Mucosa of stomach (tissue), 1 donor: Measurements from ENCODE around the gene TRIM8.

Source experiments
- H3K27me3 ChIP-seq: one replicate; pipeline ENCODE4 v1.7.0; 2013; ENCODE audit warnings: mild to moderate bottlenecking, low read length; ENCODE audit not compliant: control insufficient read depth, insufficient read depth
- H3K36me3 ChIP-seq: one replicate; pipeline ENCODE4 v1.7.0; 2013; ENCODE audit warnings: low read length; ENCODE audit not compliant: control insufficient read depth, insufficient read depth
- H3K4me1 ChIP-seq: one replicate; pipeline ENCODE4 v1.7.0; 2013; ENCODE audit warnings: mild to moderate bottlenecking, low read length; ENCODE audit not compliant: control insufficient read depth, insufficient read depth
- H3K4me3 ChIP-seq: one replicate; pipeline ENCODE4 v1.7.0; 2013; ENCODE audit warnings: low read length
- H3K9ac ChIP-seq: one replicate; pipeline ENCODE4 v1.7.0; 2013; ENCODE audit warnings: mild to moderate bottlenecking, low read length, moderate library complexity
- H3K9me3 ChIP-seq: one replicate; pipeline ENCODE4 v1.7.0; 2013; ENCODE audit warnings: mild to moderate bottlenecking, low read length, moderate library complexity; ENCODE audit not compliant: control insufficient read depth
- donor health status: Pancreatic carcinoma.

TRIM8 gene

GRCh38 chr10:102604439-102604841 lies 39.8 kb upstream of the TRIM8 start:
- Histone ChIP-seq H3K4me3 (no peak overlapping the region), H3K4me1 (peaks cover 19% of the 10 kb centered on the region), H3K27me3 (no peaks in the 10 kb centered on the region), H3K9ac (no peak overlapping the region), H3K36me3 (no peaks in the 10 kb centered on the region), H3K9me3 (no peaks in the 10 kb centered on the region)

DNA sequence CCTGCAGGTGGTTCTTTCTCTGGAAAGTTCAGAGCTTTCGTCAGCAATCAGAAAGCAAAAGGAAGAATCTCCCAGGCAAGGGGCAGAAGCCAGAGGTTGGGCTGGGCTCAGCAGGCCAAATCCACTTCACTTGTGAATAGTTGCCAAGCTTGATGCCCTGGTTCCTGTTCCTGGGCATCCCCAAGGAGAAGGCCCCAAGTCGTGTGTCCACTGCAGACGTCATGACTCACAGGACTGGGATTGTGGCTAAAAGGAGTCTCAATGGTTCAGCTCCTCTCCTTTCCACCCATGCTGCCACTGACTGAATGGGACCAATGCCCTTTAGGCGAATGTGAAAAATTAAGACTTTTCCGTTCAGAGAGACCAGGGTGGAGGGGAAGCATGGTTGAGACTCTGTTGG lies 38.6 kb upstream of the TRIM8 start:
- Histone ChIP-seq H3K36me3 (no peaks in the 10 kb centered on the region), H3K9ac (no peak overlapping the region), H3K4me3 (no peak overlapping the region), H3K27me3 (no peaks in the 10 kb centered on the region), H3K4me1 (peaks cover 6% of the 10 kb centered on the region), H3K9me3 (no peaks in the 10 kb centered on the region)

DNA sequence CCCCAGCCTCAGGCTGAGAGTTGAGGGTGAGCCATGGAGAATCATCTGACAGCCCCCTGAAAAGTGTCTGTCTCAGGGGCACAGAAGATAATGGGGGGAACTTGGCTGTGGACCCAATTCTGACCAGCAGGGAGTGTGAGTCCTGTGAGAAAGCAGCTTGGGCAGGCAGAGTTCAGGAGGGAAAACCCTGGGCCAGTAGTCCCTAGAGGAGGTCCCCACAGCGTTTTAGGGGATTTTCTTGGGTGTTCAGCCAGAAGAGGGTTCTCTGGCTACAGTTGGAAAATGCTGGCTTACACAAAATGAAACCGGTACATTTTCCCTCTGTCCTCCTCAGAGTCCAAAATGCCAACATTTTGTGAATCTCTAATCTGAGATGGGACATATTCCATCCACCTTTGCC lies 35.8 kb upstream of the TRIM8 start:
- peaks cover 17% of the 10 kb centered on the region for H3K4me1 ChIP-seq
- no peaks in the 10 kb centered on the region for H3K9me3 ChIP-seq
- H3K9ac ChIP-seq: no peak overlapping the region
- no peak overlapping the region for H3K4me3 ChIP-seq
- no peaks in the 10 kb centered on the region for H3K36me3 ChIP-seq
- H3K27me3 ChIP-seq: no peaks in the 10 kb centered on the region

DNA sequence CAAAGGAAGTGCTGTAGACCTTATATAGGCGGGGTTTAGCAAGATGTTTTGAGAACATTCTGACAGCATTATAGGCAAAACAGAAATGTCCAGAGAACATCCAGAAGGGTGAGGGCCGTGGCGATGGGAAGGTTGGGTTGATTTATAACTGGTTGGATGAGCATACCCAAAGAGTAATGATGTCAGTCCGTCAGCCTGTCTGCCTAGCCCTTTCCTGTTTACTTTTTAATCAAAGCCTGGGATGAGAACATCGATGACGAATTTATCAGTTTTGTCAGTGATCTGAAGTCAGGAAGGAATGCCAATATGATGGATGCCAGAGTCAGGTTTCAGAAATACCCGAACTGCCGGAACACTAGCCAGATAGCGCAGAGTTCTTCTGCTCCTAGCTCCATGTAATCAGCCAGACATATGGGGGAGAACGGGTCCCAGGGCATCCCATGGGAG lies 33.8 kb upstream of the TRIM8 start:
- no peaks in the 10 kb centered on the region for H3K9me3 ChIP-seq
- no peaks in the 10 kb centered on the region for H3K27me3 ChIP-seq
- H3K9ac ChIP-seq: no peak overlapping the region
- peaks cover 18% of the 10 kb centered on the region for H3K4me1 ChIP-seq
- H3K36me3 ChIP-seq: no peaks in the 10 kb centered on the region
- H3K4me3 ChIP-seq: no peak overlapping the region

- Histone ChIP-seq H3K9ac (no peak overlapping the region), H3K4me3 (no peak overlapping the region), H3K9me3 (no peaks in the 10 kb centered on the region), H3K27me3 (no peaks in the 10 kb centered on the region), H3K36me3 (peaks cover 1% of the 10 kb centered on the region), H3K4me1 (peaks cover 27% of the 10 kb centered on the region)
These were observed 32.7 kb upstream of the TRIM8 start for GRCh38 chr10:102611514-102612087.

DNA sequence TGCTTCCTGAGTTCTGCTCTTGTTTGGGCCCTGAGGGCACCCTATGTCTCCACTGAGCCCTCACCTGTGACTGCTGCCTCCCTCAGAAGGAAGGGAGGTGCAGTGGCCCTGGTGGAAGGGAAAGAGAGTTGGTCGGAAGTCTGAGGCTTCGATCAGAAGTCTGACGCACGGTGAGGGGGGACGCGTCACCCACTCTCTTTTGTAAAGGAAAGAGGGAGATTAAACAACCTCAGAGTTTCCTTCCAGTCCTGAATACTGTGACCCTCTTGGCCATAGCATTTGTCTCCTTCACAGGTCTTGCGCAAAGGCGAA lies 31.4 kb upstream of the TRIM8 start:
- peaks cover 14% of the 10 kb centered on the region for H3K36me3 ChIP-seq
- no peak overlapping the region for H3K9ac ChIP-seq
- H3K4me3 ChIP-seq: no peak overlapping the region
- H3K9me3 ChIP-seq: no peaks in the 10 kb centered on the region
- H3K4me1 ChIP-seq: peaks cover 27% of the 10 kb centered on the region
- H3K27me3 ChIP-seq: no peaks in the 10 kb centered on the region

DNA sequence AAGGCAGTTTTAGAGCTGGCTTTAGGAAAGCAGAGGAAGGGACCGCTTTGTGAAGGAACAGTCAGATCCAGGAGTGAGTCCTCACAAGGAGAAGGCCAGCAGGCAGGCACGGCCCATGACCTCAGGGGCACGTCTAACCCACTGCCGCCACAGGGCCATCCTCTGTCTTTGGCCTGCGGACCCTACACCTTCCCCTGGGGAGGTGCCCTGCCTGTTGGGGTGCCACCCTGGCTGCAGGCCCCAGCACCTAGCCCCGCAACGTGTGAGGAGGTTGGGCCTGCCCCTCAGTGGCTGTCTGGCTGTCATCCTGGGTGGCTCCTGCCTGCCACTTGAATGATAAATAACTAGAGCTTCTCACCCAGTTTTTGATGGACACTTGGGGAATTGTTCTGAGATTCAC lies 31.0 kb upstream of the TRIM8 start:
- H3K9me3 ChIP-seq: no peaks in the 10 kb centered on the region
- H3K4me3 ChIP-seq: no peak overlapping the region
- peaks cover 14% of the 10 kb centered on the region for H3K36me3 ChIP-seq
- H3K9ac ChIP-seq: no peak overlapping the region
- peaks cover 27% of the 10 kb centered on the region for H3K4me1 ChIP-seq
- no peaks in the 10 kb centered on the region for H3K27me3 ChIP-seq

GRCh38 chr10:102613785-102614184 lies 30.5 kb upstream of the TRIM8 start:
- H3K4me1 ChIP-seq: peaks cover 27% of the 10 kb centered on the region
- H3K4me3 ChIP-seq: no peak overlapping the region
- H3K27me3 ChIP-seq: no peaks in the 10 kb centered on the region
- H3K9me3 ChIP-seq: no peaks in the 10 kb centered on the region
- peaks cover 14% of the 10 kb centered on the region for H3K36me3 ChIP-seq
- H3K9ac ChIP-seq: no peak overlapping the region

DNA sequence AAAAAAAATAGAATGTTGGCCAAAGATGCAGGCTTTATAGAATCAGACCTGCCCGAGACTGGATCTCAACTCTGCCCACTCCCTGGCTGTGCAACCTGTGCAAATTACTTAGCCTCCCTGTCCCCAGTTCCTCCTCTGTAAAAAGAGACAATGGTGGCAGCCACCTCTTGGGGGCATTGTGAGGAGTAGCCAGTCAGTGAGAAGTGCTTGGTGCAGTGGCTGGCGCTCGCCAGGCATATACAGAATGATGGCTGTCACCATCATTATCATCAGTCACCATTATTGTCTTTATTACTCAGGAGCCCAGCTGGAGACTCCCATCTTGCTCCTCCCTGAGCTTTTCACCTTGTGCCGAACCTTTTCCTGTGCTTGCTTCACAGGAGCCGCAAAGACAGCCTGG lies 29.4 kb upstream of the TRIM8 start:
- Histone ChIP-seq H3K9me3 (no peaks in the 10 kb centered on the region), H3K27me3 (no peaks in the 10 kb centered on the region), H3K36me3 (peaks cover 14% of the 10 kb centered on the region), H3K4me1 (peaks cover 35% of the 10 kb centered on the region), H3K4me3 (no peak overlapping the region), H3K9ac (no peak overlapping the region)

GRCh38 chr10:102615361-102615760 lies 28.9 kb upstream of the TRIM8 start:
- Histone ChIP-seq H3K36me3 (peaks cover 14% of the 10 kb centered on the region), H3K4me3 (no peak overlapping the region), H3K27me3 (no peaks in the 10 kb centered on the region), H3K9me3 (no peaks in the 10 kb centered on the region), H3K4me1 (peaks cover 40% of the 10 kb centered on the region), H3K9ac (no peak overlapping the region)

DNA sequence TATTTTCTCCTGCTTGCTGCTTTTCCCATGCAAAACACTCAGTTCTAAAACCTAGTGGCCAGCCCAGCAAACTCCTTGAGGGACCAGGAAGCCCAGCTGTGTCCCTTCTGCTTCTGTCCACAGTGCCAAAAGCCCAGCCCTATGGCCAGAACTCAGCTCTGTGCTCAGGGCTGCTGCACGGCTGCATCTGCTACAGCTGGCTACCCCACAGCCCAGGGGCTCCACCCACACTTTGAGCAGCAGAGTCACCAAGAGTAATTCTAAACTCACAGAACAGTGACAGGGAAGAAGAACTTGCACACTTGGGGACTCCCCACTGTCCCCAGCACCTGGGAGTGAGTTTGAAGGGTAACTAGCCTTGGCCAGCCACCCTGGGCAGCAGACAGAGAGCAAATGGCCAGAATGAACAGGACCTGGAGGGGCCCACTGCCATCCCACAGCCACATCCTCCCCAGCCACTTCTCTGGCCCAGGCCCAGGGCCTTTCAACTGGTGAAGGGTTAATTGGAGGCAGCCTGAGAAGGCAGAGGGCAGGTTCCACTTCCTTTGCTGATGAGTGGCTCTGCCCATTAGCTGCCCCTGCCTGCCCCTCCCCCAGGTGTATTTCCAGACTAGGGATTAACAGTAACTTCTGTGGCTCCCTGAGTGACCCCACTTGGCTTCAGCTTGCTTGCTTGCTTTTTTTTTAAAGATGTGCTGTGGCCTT lies 28.1 kb upstream of the TRIM8 start:
- H3K4me3 ChIP-seq: no peak overlapping the region
- H3K9me3 ChIP-seq: no peaks in the 10 kb centered on the region
- H3K36me3 ChIP-seq: peaks cover 14% of the 10 kb centered on the region
- peak overlapping the region; percentile 32 for H3K9ac ChIP-seq
- H3K27me3 ChIP-seq: no peaks in the 10 kb centered on the region
- H3K4me1 ChIP-seq: peaks cover 46% of the 10 kb centered on the region

DNA sequence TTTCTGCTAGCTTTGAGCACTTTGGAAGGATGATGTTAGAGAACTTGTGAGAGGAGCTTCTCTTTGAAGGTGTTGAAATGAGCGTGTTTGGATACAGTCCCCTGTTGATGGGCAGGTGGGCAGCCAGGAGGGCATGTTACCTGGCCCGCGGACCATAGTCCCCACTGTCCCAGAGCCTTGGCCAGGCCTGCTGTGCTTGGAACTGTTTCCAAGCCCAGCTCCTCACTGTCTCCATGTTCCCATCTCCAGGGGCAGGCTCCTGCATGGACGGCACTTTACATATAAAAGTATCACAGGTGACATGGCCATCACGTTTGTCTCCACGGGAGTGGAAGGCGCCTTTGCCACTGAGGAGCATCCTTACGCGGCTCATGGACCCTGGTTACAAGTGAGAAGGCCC lies 27.2 kb upstream of the TRIM8 start:
- Histone ChIP-seq H3K9ac (no peak overlapping the region), H3K4me3 (no peak overlapping the region), H3K9me3 (no peaks in the 10 kb centered on the region), H3K4me1 (peaks cover 38% of the 10 kb centered on the region), H3K36me3 (peaks cover 14% of the 10 kb centered on the region), H3K27me3 (no peaks in the 10 kb centered on the region)

DNA sequence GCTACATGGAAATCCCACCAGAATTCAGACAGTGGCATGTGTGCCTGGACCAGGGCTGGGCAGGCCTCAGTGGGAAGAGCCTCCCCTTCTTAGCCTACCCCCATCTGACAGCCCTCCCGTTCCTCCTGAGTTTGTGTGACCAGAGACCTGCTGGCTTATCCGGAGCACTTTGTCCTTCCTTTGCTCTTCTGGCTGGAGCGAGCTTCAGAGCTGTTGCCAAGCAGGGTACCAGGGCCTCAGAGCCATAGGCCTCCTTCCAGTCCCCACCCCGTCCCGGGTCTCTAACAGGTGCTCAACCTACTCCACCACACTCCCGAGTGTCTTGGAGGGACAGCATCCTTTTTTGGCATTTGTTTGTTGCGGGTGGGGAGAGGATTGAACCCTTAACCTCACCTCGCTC lies 26.5 kb upstream of the TRIM8 start:
- peaks cover 14% of the 10 kb centered on the region for H3K36me3 ChIP-seq
- no peak overlapping the region for H3K9ac ChIP-seq
- peaks cover 30% of the 10 kb centered on the region for H3K4me1 ChIP-seq
- no peak overlapping the region for H3K4me3 ChIP-seq
- no peaks in the 10 kb centered on the region for H3K9me3 ChIP-seq
- H3K27me3 ChIP-seq: no peaks in the 10 kb centered on the region
